Activated CD8-positive, alpha-beta T cell treated with anti-CD3 and anti-CD28 coated beads, Interleukin-2, amount 10 ng/mL, durations not matched to agents 7 days and 5 days (primary cell): ENCODE measurements around the gene DGKB. TPM values are rescaled to one million over a fixed set of nuclear protein-coding genes. Genes with fewer than 3 reads are reported as not detected.

Experiments
- ATAC-seq: fragments of 150-1000 bp; cut with Tn5 transposase; one replicate; pipeline ENCODE4 v1.10.0; 2021; ENCODE audit warnings: moderate library complexity
- CTCF ChIA-PET: fragments of 350-600 bp; sonication (Branson Sonifier 250); formaldehyde crosslinking; loops from one replicate; lab custom pipeline; 2021; ENCODE audit warnings: antibody characterized with exemption; lab: Charles Lee
- POLR2A ChIA-PET: fragments of 350-600 bp; sonication (Branson Sonifier 250); formaldehyde crosslinking; loops from one replicate; lab custom pipeline; 2021; ENCODE audit warnings: antibody characterized with exemption; lab: Charles Lee
- DNase-seq: peaks from one replicate; pipeline ENCODE4 v3.0.0-alpha.2; 2020
- H3K27ac Mint-ChIP-seq: one replicate; pipeline ENCODE4 v1.8.0; 2021; ENCODE audit warnings: mild to moderate bottlenecking, mixed read lengths
- H3K27me3 Mint-ChIP-seq: one replicate; pipeline ENCODE4 v1.8.0; 2021; ENCODE audit warnings: low read depth, mixed read lengths
- H3K36me3 Mint-ChIP-seq: one replicate; pipeline ENCODE4 v1.8.0; 2021; ENCODE audit warnings: low read depth, mixed read lengths
- H3K4me1 Mint-ChIP-seq: one replicate; pipeline ENCODE4 v1.8.0; 2021; ENCODE audit warnings: low read depth, mixed read lengths
- H3K4me3 Mint-ChIP-seq: one replicate; pipeline ENCODE4 v1.8.0; 2021; ENCODE audit warnings: mild to moderate bottlenecking, mixed read lengths
- H3K9me3 Mint-ChIP-seq: one replicate; pipeline ENCODE4 v1.8.0; 2022; ENCODE audit warnings: mixed read lengths; ENCODE audit not compliant: insufficient read depth
- total RNA-seq, 2 experiments: library from RNA; stranded (reverse); gene quantifications; one replicate each; pipeline ENCODE4 v1.2.3, GENCODE V29; 2021

DGKB gene
- total RNA-seq, 2 experiments from 2014 or later: not detected

DNA sequence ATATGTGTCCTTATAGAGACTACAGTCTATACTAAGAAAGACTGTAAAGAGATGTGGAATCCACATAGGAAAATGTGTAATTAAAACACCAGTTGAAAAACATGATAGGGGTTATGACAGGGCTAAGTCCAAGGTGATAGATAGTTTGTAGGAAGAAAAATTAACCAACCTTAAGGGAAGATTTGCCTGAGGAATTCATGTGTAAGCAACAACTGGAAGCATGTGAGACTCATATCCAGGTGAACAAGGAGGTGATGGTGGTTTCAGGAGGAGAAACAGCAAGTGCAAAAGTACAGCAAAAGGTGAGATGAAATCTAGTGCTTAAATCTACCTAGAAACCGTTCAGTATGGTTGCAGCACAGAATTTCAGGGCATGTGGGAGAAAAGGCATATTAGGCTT lies 696.4 kb downstream of the DGKB start:
- Mint-ChIP-seq H3K36me3 (no peaks in the 10 kb centered on the region), H3K9me3 (no peaks in the 10 kb centered on the region), H3K4me3 (no peak overlapping the region), H3K27ac (no peak overlapping the region), H3K4me1 (no peaks in the 10 kb centered on the region), H3K27me3 (no peaks in the 10 kb centered on the region)
- ATAC-seq (no peak), DNase-seq (no peak)
- CTCF ChIA-PET: no interaction called here
- POLR2A ChIA-PET: no interaction called here

GRCh38 chr7:14201353-14201752 lies 701.2 kb downstream of the DGKB start:
- H3K4me1 Mint-ChIP-seq: no peaks in the 10 kb centered on the region
- ChIA-PET POLR2A (no interaction called here), CTCF (no interaction called here)
- H3K36me3 Mint-ChIP-seq: no peaks in the 10 kb centered on the region
- H3K4me3 Mint-ChIP-seq: no peak overlapping the region
- no peak for ATAC-seq
- DNase-seq: no peak
- H3K9me3 Mint-ChIP-seq: peaks cover 1% of the 10 kb centered on the region
- H3K27me3 Mint-ChIP-seq: no peaks in the 10 kb centered on the region
- no peak overlapping the region for H3K27ac Mint-ChIP-seq

- no peak for ATAC-seq
- Mint-ChIP-seq H3K36me3 (no peaks in the 10 kb centered on the region), H3K9me3 (peaks cover 4% of the 10 kb centered on the region), H3K4me3 (no peak overlapping the region), H3K27me3 (no peaks in the 10 kb centered on the region), H3K4me1 (no peaks in the 10 kb centered on the region), H3K27ac (no peak overlapping the region)
- POLR2A ChIA-PET: no interaction called here
- CTCF ChIA-PET: no interaction called here
- DNase-seq: no peak
Observed at GRCh38 chr7:14199336-14199735, 703.2 kb downstream of the DGKB start.

GRCh38 chr7:14197280-14197679 lies 705.3 kb downstream of the DGKB start:
- ATAC-seq (no peak), DNase-seq (no peak)
- Mint-ChIP-seq H3K4me1 (no peaks in the 10 kb centered on the region), H3K27ac (no peak overlapping the region), H3K27me3 (no peaks in the 10 kb centered on the region), H3K36me3 (no peaks in the 10 kb centered on the region), H3K9me3 (peaks cover 4% of the 10 kb centered on the region), H3K4me3 (no peak overlapping the region)
- POLR2A ChIA-PET: no interaction called here
- CTCF ChIA-PET: no interaction called here

GRCh38 chr7:14196555-14196954 lies 706.0 kb downstream of the DGKB start:
- Mint-ChIP-seq H3K4me1 (no peaks in the 10 kb centered on the region), H3K4me3 (no peak overlapping the region), H3K27me3 (no peaks in the 10 kb centered on the region), H3K27ac (no peak overlapping the region), H3K9me3 (peaks cover 4% of the 10 kb centered on the region), H3K36me3 (no peaks in the 10 kb centered on the region)
- POLR2A ChIA-PET: no interaction called here
- ATAC-seq: no peak
- DNase-seq: no peak
- CTCF ChIA-PET: no interaction called here

GRCh38 chr7:14195871-14196270 lies 706.7 kb downstream of the DGKB start:
- Mint-ChIP-seq H3K4me1 (no peaks in the 10 kb centered on the region), H3K27me3 (no peaks in the 10 kb centered on the region), H3K36me3 (no peaks in the 10 kb centered on the region), H3K27ac (no peak overlapping the region), H3K4me3 (no peak overlapping the region), H3K9me3 (peaks cover 4% of the 10 kb centered on the region)
- CTCF ChIA-PET: no interaction called here
- ATAC-seq: no peak
- DNase-seq: no peak
- POLR2A ChIA-PET: no interaction called here

GRCh38 chr7:14195079-14195478 lies 707.5 kb downstream of the DGKB start:
- ChIA-PET CTCF (no interaction called here), POLR2A (no interaction called here)
- no peak for ATAC-seq
- Mint-ChIP-seq H3K4me3 (no peak overlapping the region), H3K4me1 (no peaks in the 10 kb centered on the region), H3K27ac (no peak overlapping the region), H3K9me3 (peaks cover 8% of the 10 kb centered on the region), H3K27me3 (no peaks in the 10 kb centered on the region), H3K36me3 (no peaks in the 10 kb centered on the region)
- no peak for DNase-seq

DNA sequence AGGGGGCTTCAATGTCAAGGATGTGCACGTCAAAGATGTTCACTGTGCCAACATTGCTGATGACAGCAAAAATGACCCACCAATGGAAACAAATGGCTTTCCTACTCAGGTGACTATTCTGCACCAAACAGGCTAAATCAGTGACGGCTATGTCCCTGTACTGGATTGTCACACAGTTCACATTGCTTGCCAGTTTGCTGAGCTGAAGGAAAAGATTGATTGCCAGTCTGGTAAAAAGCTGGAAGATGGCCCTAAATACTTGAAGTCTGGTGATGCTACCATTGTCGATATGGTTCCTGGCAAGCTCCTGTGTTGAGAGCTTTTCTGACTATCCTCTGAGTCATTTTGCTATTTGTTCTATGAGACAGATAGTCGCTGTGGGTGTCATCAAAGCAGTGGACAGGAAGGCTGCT lies 710.9 kb downstream of the DGKB start:
- Mint-ChIP-seq H3K9me3 (peaks cover 21% of the 10 kb centered on the region), H3K36me3 (no peaks in the 10 kb centered on the region), H3K4me1 (no peaks in the 10 kb centered on the region), H3K4me3 (no peak overlapping the region), H3K27me3 (no peaks in the 10 kb centered on the region), H3K27ac (no peak overlapping the region)
- no peak for DNase-seq
- ChIA-PET CTCF (no interaction called here), POLR2A (no interaction called here)
- ATAC-seq: no peak

- Mint-ChIP-seq H3K4me3 (no peak overlapping the region), H3K4me1 (no peaks in the 10 kb centered on the region), H3K27ac (no peak overlapping the region), H3K9me3 (peaks cover 12% of the 10 kb centered on the region), H3K27me3 (no peaks in the 10 kb centered on the region), H3K36me3 (no peaks in the 10 kb centered on the region)
- ATAC-seq (no peak), DNase-seq (no peak)
- ChIA-PET CTCF (no interaction called here), POLR2A (no interaction called here)
Observed at GRCh38 chr7:14184292-14184864, 718.2 kb downstream of the DGKB start.

GRCh38 chr7:14179781-14180180 lies 722.8 kb downstream of the DGKB start:
- Mint-ChIP-seq H3K36me3 (no peaks in the 10 kb centered on the region), H3K4me1 (no peaks in the 10 kb centered on the region), H3K9me3 (no peaks in the 10 kb centered on the region), H3K27ac (no peak overlapping the region), H3K4me3 (no peak overlapping the region), H3K27me3 (no peaks in the 10 kb centered on the region)
- POLR2A ChIA-PET: no interaction called here
- DNase-seq: no peak
- CTCF ChIA-PET: no interaction called here
- ATAC-seq: no peak

DNA sequence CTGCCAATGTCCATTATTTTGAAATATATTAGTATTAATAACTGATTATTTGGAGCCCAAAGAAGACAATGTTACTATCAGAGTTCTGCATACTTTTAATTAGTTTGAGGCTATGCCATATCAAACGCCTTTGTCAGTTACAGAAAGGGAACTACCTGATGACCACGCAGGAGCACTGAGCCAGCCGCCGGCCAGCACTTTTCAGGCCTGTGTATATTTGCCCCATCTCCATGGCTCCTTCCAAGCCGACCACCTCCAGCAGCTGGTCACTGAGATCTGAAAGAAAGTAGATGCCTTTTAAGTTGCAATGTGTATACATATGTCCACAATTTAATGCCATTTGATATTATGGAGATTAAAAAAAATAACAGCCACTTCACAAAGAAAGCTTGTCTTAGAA lies 724.7 kb downstream of the DGKB start:
- Mint-ChIP-seq H3K27ac (no peak overlapping the region), H3K4me1 (no peaks in the 10 kb centered on the region), H3K9me3 (peaks cover 4% of the 10 kb centered on the region), H3K36me3 (no peaks in the 10 kb centered on the region), H3K4me3 (no peak overlapping the region), H3K27me3 (no peaks in the 10 kb centered on the region)
- ATAC-seq: no peak
- no peak for DNase-seq
- ChIA-PET POLR2A (no interaction called here), CTCF (no interaction called here)

DNA sequence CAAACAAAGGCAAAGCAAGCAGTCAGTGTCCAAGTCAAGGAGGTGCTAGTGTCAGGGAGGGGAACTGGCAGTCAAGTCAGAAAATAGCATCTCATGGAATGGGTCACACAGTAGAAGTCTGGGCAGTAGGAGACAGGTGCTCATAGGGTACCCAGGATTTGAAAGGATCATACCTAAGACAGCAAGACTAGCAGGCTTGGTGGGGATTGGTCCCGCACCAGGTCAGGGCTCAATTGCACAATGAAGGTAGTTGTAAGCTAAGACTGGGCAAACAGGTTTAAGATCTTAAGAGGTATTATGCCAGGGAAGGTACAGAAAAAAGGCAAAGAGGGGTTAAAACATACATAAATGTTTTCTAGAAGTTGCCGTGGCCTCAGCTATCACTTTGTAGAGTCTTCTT lies 731.7 kb downstream of the DGKB start:
- no peak for DNase-seq
- ChIA-PET CTCF (no interaction called here), POLR2A (no interaction called here)
- H3K27me3 Mint-ChIP-seq: no peaks in the 10 kb centered on the region
- no peaks in the 10 kb centered on the region for H3K36me3 Mint-ChIP-seq
- ATAC-seq: no peak
- no peak overlapping the region for H3K4me3 Mint-ChIP-seq
- H3K27ac Mint-ChIP-seq: no peak overlapping the region
- peaks cover 21% of the 10 kb centered on the region for H3K9me3 Mint-ChIP-seq
- H3K4me1 Mint-ChIP-seq: no peaks in the 10 kb centered on the region

DNA sequence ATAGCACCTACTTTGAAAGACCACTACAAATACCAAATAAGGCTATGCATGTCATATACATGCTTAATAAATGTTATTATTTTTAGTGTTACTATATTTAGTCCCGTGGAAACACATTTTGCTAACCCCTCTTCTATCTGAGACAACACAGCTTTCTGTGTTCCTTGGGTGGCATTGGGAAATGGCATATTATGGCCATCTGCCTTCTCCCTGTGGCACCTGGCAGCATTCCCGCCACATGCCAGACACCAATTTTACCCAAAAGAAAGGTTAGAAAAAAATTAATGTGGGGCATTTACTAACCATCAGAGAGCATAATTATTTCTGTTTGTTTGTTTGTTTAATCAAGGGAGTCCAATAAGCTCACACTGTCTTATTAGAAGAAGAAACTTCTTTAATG lies 744.4 kb downstream of the DGKB start:
- Mint-ChIP-seq H3K36me3 (no peaks in the 10 kb centered on the region), H3K9me3 (no peaks in the 10 kb centered on the region), H3K4me3 (no peak overlapping the region), H3K27me3 (no peaks in the 10 kb centered on the region), H3K4me1 (no peaks in the 10 kb centered on the region), H3K27ac (no peak overlapping the region)
- POLR2A ChIA-PET: no interaction called here
- no peak for ATAC-seq
- no peak for DNase-seq
- CTCF ChIA-PET: no interaction called here
